ENCODE results near the gene DICER1. TPM values are rescaled to one million over a fixed set of nuclear protein-coding genes. Genes with fewer than 3 reads are reported as not detected.
"Not testable (repeated sequence)": the region's sequence is repeated elsewhere in the genome, so short reads cannot be mapped to it uniquely, and the experiment has no call there.

Gene DICER1
- total RNA-seq: 33.1 TPM
- long read RNA-seq, full-length matches to known transcripts: 2 of 20 reads
- long read RNA-seq, partial matches to known transcripts: 6 of 20 reads
- long read RNA-seq, other reads (novel, unspliced or antisense): 12 of 20 reads

- peak; percentile 99 for DNase-seq (ENCODE audit: low spot score)
- intact Hi-C loops (cut with DNase I): no loop called here
Observed at GRCh38 chr14:95157327-95158189, at the start of gene DICER1. Gene DICER1, minus strand, starts transcription at chr14:95157529. Its CDS starts 24,071 bp downstream, at chr14:95133458.

- DNase-seq (ENCODE audit: low spot score): no peak
Observed at GRCh38 chr14:95206534-95206933, 49.2 kb upstream of the DICER1 start.

GRCh38 chr14:95204705-95205104, 47.4 kb upstream of the DICER1 start:
- no peak for DNase-seq (ENCODE audit: low spot score)
- intact Hi-C loops (cut with DNase I): no loop called here

More at GRCh38 chr14:95206534-95206933, 49.2 kb upstream of the DICER1 start:
- intact Hi-C loops (cut with DNase I): no loop called here

GRCh38 chr14:95201745-95202144, 44.4 kb upstream of the DICER1 start:
- intact Hi-C loops (cut with DNase I): not testable (repeated sequence)

GRCh38 chr14:95200404-95200803, 43.1 kb upstream of the DICER1 start:
- intact Hi-C loops (cut with DNase I): no loop called here
- DNase-seq (ENCODE audit: low spot score): no peak

More at GRCh38 chr14:95201745-95202144, 44.4 kb upstream of the DICER1 start:
- not testable (repeated sequence) for DNase-seq (ENCODE audit: low spot score)

GRCh38 chr14:95199298-95199983, 42.1 kb upstream of the DICER1 start:
- DNase-seq (ENCODE audit: low spot score): no peak
- intact Hi-C loops (cut with DNase I): no loop called here

GRCh38 chr14:95198320-95198719, 41.0 kb upstream of the DICER1 start:
- intact Hi-C loops (cut with DNase I): no loop called here
- DNase-seq (ENCODE audit: low spot score): no peak

GRCh38 chr14:95197551-95197950, 40.2 kb upstream of the DICER1 start:
- intact Hi-C loops (cut with DNase I): no loop called here
- DNase-seq (ENCODE audit: low spot score): no peak

- no peak for DNase-seq (ENCODE audit: low spot score)
- intact Hi-C loops (cut with DNase I): no loop called here
Observed at GRCh38 chr14:95196826-95197545, 39.7 kb upstream of the DICER1 start.

GRCh38 chr14:95196268-95196667, 38.9 kb upstream of the DICER1 start:
- no peak for DNase-seq (ENCODE audit: low spot score)
- intact Hi-C loops (cut with DNase I): no loop called here

- intact Hi-C loops (cut with DNase I): no loop called here
- DNase-seq (ENCODE audit: low spot score): no peak
Observed at GRCh38 chr14:95195031-95195430, 37.7 kb upstream of the DICER1 start.

GRCh38 chr14:95193081-95193480, 35.8 kb upstream of the DICER1 start:
- intact Hi-C loops (cut with DNase I): no loop called here
- no peak for DNase-seq (ENCODE audit: low spot score)

- DNase-seq (ENCODE audit: low spot score): no peak
- intact Hi-C loops (cut with DNase I): no loop called here
Observed at GRCh38 chr14:95192311-95192710, 35.0 kb upstream of the DICER1 start.

GRCh38 chr14:95191445-95192199, 34.3 kb upstream of the DICER1 start:
- intact Hi-C loops (cut with DNase I): no loop called here
- DNase-seq (ENCODE audit: low spot score): no peak

GRCh38 chr14:95190857-95191256, 33.5 kb upstream of the DICER1 start:
- intact Hi-C loops (cut with DNase I): no loop called here
- DNase-seq (ENCODE audit: low spot score): no peak

GRCh38 chr14:95190346-95190840, 33.1 kb upstream of the DICER1 start:
- no peak for DNase-seq (ENCODE audit: low spot score)
- intact Hi-C loops (cut with DNase I): no loop called here

- intact Hi-C loops (cut with DNase I): no loop called here
- no peak for DNase-seq (ENCODE audit: low spot score)
Observed at GRCh38 chr14:95189367-95190132, 32.2 kb upstream of the DICER1 start.

GRCh38 chr14:95188380-95188779, 31.1 kb upstream of the DICER1 start:
- intact Hi-C loops (cut with DNase I): no loop called here
- no peak for DNase-seq (ENCODE audit: low spot score)

Measured in cardiac septum (tissue), 1 donor.